Measurements from ENCODE around the gene RICTOR.

DNA sequence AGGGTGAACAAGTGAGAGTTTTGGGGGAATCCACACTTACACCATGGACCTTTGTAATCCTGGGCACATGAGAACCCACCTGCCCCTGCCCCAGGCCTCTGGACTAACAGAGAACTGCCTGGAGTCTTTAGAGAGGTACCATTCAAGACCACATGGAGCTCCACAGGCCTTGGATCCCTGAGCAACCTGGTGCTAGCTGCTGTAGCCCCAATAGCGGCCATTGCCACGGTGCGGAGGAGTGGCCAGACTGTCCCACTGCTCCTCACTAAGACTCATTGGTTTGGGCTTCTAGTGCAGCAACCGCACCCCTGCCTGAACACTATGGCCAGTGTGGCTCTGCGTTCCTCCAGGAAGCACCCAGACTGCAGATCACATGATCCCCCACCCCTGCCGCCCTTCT lies 182.6 kb downstream of the RICTOR start:
- TF ChIP-seq, protein P1, sequence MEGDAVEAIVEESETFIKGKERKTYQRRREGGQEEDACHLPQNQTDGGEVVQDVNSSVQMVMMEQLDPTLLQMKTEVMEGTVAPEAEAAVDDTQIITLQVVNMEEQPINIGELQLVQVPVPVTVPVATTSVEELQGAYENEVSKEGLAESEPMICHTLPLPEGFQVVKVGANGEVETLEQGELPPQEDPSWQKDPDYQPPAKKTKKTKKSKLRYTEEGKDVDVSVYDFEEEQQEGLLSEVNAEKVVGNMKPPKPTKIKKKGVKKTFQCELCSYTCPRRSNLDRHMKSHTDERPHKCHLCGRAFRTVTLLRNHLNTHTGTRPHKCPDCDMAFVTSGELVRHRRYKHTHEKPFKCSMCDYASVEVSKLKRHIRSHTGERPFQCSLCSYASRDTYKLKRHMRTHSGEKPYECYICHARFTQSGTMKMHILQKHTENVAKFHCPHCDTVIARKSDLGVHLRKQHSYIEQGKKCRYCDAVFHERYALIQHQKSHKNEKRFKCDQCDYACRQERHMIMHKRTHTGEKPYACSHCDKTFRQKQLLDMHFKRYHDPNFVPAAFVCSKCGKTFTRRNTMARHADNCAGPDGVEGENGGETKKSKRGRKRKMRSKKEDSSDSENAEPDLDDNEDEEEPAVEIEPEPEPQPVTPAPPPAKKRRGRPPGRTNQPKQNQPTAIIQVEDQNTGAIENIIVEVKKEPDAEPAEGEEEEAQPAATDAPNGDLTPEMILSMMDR (IDR thresholded peaks at IDR 0.05): no peak
- TF ChIP-seq ZNF263 (CRISPR knock-in tag; IDR thresholded peaks at IDR 0.05; ENCODE audit: low read depth): no peak
- TF ChIP-seq ZNF138 (CRISPR knock-in tag; conservative IDR thresholded peaks at IDR 0.05): no peak
- TF ChIP-seq, protein P2, sequence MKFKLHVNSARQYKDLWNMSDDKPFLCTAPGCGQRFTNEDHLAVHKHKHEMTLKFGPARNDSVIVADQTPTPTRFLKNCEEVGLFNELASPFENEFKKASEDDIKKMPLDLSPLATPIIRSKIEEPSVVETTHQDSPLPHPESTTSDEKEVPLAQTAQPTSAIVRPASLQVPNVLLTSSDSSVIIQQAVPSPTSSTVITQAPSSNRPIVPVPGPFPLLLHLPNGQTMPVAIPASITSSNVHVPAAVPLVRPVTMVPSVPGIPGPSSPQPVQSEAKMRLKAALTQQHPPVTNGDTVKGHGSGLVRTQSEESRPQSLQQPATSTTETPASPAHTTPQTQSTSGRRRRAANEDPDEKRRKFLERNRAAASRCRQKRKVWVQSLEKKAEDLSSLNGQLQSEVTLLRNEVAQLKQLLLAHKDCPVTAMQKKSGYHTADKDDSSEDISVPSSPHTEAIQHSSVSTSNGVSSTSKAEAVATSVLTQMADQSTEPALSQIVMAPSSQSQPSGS (CRISPR knock-in tag; IDR thresholded peaks at IDR 0.05; ENCODE audit: borderline replicate concordance, low read depth): no peak
- TF ChIP-seq, protein P3, sequence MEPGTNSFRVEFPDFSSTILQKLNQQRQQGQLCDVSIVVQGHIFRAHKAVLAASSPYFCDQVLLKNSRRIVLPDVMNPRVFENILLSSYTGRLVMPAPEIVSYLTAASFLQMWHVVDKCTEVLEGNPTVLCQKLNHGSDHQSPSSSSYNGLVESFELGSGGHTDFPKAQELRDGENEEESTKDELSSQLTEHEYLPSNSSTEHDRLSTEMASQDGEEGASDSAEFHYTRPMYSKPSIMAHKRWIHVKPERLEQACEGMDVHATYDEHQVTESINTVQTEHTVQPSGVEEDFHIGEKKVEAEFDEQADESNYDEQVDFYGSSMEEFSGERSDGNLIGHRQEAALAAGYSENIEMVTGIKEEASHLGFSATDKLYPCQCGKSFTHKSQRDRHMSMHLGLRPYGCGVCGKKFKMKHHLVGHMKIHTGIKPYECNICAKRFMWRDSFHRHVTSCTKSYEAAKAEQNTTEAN (CRISPR knock-in tag; IDR thresholded peaks at IDR 0.05): no peak
- TF ChIP-seq, protein P4, sequence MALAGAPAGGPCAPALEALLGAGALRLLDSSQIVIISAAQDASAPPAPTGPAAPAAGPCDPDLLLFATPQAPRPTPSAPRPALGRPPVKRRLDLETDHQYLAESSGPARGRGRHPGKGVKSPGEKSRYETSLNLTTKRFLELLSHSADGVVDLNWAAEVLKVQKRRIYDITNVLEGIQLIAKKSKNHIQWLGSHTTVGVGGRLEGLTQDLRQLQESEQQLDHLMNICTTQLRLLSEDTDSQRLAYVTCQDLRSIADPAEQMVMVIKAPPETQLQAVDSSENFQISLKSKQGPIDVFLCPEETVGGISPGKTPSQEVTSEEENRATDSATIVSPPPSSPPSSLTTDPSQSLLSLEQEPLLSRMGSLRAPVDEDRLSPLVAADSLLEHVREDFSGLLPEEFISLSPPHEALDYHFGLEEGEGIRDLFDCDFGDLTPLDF (CRISPR knock-in tag; IDR thresholded peaks at IDR 0.05): no peak
- TF ChIP-seq, protein P5, sequence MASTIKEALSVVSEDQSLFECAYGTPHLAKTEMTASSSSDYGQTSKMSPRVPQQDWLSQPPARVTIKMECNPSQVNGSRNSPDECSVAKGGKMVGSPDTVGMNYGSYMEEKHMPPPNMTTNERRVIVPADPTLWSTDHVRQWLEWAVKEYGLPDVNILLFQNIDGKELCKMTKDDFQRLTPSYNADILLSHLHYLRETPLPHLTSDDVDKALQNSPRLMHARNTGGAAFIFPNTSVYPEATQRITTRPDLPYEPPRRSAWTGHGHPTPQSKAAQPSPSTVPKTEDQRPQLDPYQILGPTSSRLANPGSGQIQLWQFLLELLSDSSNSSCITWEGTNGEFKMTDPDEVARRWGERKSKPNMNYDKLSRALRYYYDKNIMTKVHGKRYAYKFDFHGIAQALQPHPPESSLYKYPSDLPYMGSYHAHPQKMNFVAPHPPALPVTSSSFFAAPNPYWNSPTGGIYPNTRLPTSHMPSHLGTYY (CRISPR knock-in tag; IDR thresholded peaks at IDR 0.05): no peak
- TF ChIP-seq FOXK1 (CRISPR knock-in tag; IDR thresholded peaks at IDR 0.05): no peak
- TF ChIP-seq NR1H2 (CRISPR knock-in tag; IDR thresholded peaks at IDR 0.05): no peak
- TF ChIP-seq, protein P6, sequence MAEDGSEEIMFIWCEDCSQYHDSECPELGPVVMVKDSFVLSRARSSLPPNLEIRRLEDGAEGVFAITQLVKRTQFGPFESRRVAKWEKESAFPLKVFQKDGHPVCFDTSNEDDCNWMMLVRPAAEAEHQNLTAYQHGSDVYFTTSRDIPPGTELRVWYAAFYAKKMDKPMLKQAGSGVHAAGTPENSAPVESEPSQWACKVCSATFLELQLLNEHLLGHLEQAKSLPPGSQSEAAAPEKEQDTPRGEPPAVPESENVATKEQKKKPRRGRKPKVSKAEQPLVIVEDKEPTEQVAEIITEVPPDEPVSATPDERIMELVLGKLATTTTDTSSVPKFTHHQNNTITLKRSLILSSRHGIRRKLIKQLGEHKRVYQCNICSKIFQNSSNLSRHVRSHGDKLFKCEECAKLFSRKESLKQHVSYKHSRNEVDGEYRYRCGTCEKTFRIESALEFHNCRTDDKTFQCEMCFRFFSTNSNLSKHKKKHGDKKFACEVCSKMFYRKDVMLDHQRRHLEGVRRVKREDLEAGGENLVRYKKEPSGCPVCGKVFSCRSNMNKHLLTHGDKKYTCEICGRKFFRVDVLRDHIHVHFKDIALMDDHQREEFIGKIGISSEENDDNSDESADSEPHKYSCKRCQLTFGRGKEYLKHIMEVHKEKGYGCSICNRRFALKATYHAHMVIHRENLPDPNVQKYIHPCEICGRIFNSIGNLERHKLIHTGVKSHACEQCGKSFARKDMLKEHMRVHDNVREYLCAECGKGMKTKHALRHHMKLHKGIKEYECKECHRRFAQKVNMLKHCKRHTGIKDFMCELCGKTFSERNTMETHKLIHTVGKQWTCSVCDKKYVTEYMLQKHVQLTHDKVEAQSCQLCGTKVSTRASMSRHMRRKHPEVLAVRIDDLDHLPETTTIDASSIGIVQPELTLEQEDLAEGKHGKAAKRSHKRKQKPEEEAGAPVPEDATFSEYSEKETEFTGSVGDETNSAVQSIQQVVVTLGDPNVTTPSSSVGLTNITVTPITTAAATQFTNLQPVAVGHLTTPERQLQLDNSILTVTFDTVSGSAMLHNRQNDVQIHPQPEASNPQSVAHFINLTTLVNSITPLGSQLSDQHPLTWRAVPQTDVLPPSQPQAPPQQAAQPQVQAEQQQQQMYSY (CRISPR knock-in tag; IDR thresholded peaks at IDR 0.05): no peak
- no peak for TF ChIP-seq RORB (CRISPR knock-in tag; IDR thresholded peaks at IDR 0.05)
- TF ChIP-seq, protein P7, sequence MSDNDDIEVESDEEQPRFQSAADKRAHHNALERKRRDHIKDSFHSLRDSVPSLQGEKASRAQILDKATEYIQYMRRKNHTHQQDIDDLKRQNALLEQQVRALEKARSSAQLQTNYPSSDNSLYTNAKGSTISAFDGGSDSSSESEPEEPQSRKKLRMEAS (CRISPR knock-in tag; IDR thresholded peaks at IDR 0.05): no peak
- TF ChIP-seq CREM (CRISPR knock-in tag; IDR thresholded peaks at IDR 0.05): no peak
- TF ChIP-seq GABPB1 (CRISPR knock-in tag; IDR thresholded peaks at IDR 0.05): no peak
